ENCODE results near the gene TMPRSS11D. TPM values are rescaled to one million over a fixed set of nuclear protein-coding genes. Genes with fewer than 3 reads are reported as not detected.

Gene TMPRSS11D
- total RNA-seq, 4 donors from 2014 or later: 45.0 to 208 (median 163) TPM

DNA sequence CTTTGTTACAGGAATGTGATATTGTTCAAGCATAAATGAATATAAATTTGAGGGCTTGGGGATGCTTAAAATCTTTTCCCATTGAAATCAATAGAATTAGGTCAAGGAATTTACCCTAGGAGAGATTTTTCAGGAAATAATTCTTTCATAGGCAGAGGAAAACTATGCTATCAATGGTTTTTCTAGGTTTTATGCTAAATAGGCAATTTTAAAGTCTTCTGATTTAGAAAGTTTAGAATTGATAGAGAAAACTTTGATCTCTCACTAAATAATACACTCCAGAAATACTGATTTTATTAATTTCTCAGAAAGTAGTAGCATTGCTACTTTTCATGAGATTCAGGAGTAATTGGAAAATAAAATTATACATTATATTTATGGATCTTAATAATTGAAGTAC lies 93.1 kb downstream of the TMPRSS11D start:
- no peaks in the 10 kb centered on the region for H3K36me3 ChIP-seq
- no peak overlapping the region for H3K4me3 ChIP-seq
- no peak for DNase-seq
- intact Hi-C loops (cut with DNase I): no loop called here
- no peaks in the 10 kb centered on the region for H3K4me1 ChIP-seq
- TF ChIP-seq, protein P1, sequence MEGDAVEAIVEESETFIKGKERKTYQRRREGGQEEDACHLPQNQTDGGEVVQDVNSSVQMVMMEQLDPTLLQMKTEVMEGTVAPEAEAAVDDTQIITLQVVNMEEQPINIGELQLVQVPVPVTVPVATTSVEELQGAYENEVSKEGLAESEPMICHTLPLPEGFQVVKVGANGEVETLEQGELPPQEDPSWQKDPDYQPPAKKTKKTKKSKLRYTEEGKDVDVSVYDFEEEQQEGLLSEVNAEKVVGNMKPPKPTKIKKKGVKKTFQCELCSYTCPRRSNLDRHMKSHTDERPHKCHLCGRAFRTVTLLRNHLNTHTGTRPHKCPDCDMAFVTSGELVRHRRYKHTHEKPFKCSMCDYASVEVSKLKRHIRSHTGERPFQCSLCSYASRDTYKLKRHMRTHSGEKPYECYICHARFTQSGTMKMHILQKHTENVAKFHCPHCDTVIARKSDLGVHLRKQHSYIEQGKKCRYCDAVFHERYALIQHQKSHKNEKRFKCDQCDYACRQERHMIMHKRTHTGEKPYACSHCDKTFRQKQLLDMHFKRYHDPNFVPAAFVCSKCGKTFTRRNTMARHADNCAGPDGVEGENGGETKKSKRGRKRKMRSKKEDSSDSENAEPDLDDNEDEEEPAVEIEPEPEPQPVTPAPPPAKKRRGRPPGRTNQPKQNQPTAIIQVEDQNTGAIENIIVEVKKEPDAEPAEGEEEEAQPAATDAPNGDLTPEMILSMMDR (IDR thresholded peaks at IDR 0.05): no peak
- TF ChIP-seq POLR2A (IDR thresholded peaks at IDR 0.05): no peak
- H3K27ac ChIP-seq: no peak overlapping the region
- H3K27me3 ChIP-seq: no peaks in the 10 kb centered on the region
- no peaks in the 10 kb centered on the region for H3K9me3 ChIP-seq

- DNase-seq: no peak
- Histone ChIP-seq H3K4me3 (no peak overlapping the region), H3K27me3 (no peaks in the 10 kb centered on the region), H3K36me3 (no peaks in the 10 kb centered on the region), H3K4me1 (no peaks in the 10 kb centered on the region), H3K9me3 (no peaks in the 10 kb centered on the region), H3K27ac (no peak overlapping the region)
- TF ChIP-seq, protein P1 (IDR thresholded peaks at IDR 0.05): no peak
- TF ChIP-seq POLR2A (IDR thresholded peaks at IDR 0.05): no peak
- WGBS, 2 donors: 98% methylated on average over 2 of the region's 2 CpGs
- intact Hi-C loops (cut with DNase I): no loop called here
Measured at GRCh38 chr4:67787311-67787710, 96.5 kb downstream of the TMPRSS11D start.

GRCh38 chr4:67785528-67785927 lies 98.3 kb downstream of the TMPRSS11D start:
- intact Hi-C loops (cut with DNase I): no loop called here
- DNase-seq: no peak
- no peak for TF ChIP-seq POLR2A (IDR thresholded peaks at IDR 0.05)
- TF ChIP-seq, protein P1 (IDR thresholded peaks at IDR 0.05): no peak
- H3K4me1 ChIP-seq: peaks cover 0 to 3% (median 0%) of the 10 kb centered on the region in 3 donors
- WGBS, 2 donors: 70 to 78% methylated on average over 2 of the region's 2 CpGs
- no peak overlapping the region for H3K4me3 ChIP-seq
- no peaks in the 10 kb centered on the region for H3K9me3 ChIP-seq
- H3K27me3 ChIP-seq: no peaks in the 10 kb centered on the region
- H3K36me3 ChIP-seq: no peaks in the 10 kb centered on the region
- H3K27ac ChIP-seq: no peak overlapping the region

DNA sequence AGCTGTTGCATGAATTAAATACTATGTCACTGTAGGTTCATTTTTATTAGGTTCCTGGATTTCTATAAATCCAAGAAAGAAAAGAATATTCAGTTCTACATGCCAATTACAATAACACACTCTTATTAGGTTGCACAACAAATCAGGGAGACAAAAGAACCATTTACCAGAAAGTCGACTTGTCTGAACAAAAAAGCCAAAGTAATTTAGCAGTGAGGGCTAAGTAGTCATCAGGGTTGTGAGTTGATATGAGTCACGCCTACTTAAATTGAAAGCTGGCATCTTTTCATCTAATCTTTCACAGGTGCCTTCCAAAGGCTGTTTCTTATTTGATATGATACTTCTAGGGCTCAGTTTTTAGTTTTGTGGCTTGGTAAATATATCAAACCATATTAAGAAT lies 104.2 kb downstream of the TMPRSS11D start:
- 35 to 47% methylated on average over 2 of the region's 2 CpGs for WGBS, 2 donors
- no peaks in the 10 kb centered on the region for H3K27me3 ChIP-seq
- peak overlapping the region in 1 of 4 donors; percentile 34 for H3K27ac ChIP-seq
- H3K4me1 ChIP-seq: peaks cover 0 to 36% (median 6%) of the 10 kb centered on the region in 3 donors
- H3K36me3 ChIP-seq: no peaks in the 10 kb centered on the region
- intact Hi-C loops (cut with DNase I): no loop called here
- no peak overlapping the region for H3K4me3 ChIP-seq
- DNase-seq: no peak
- TF ChIP-seq, protein P1 (IDR thresholded peaks at IDR 0.05): no peak
- TF ChIP-seq POLR2A (IDR thresholded peaks at IDR 0.05): no peak
- H3K9me3 ChIP-seq: no peaks in the 10 kb centered on the region

DNA sequence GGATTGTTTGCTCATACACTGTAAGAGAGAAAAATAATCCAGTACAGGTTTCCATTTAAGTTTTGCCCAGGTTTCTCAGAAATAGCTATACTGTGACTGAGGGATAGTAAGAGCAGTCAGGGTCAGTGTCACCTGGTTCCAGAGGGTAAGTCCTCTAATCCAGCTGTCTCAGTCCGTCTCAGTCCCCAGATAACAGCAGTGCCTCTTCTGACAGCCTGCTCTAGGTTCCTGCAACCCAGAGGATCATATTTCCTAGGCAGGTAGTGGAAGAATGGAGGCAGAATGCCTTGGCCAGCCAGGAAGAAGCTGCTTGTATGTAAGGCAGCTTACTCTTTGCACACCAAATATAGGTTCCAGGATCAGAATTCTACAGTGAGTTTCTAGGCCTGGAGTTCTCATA lies 107.1 kb downstream of the TMPRSS11D start:
- H3K27me3 ChIP-seq: no peaks in the 10 kb centered on the region
- 50% methylated on average over 1 of the region's 1 CpG; no CpG with 5 or more reads in 1 of the 2 donors for WGBS, 2 donors
- H3K27ac ChIP-seq: no peak overlapping the region
- no peak overlapping the region for H3K4me3 ChIP-seq
- H3K36me3 ChIP-seq: no peaks in the 10 kb centered on the region
- no peak for TF ChIP-seq POLR2A (IDR thresholded peaks at IDR 0.05)
- TF ChIP-seq, protein P1 (IDR thresholded peaks at IDR 0.05): no peak
- peaks cover 0 to 36% (median 6%) of the 10 kb centered on the region in 3 donors for H3K4me1 ChIP-seq
- intact Hi-C loops (cut with DNase I): no loop called here
- no peak for DNase-seq
- H3K9me3 ChIP-seq: no peaks in the 10 kb centered on the region

Other genes starting within 250 kb of the TMPRSS11D start
- 100 to 1,000 TPM in 1 of 4 donors, 10 to 100 TPM in 3; 51.5 to 103 (median 87.8) TPM for gene UBA6, start 182.8 kb downstream of the TMPRSS11D start, total RNA-seq
- gene GNRHR, start 129.6 kb downstream of the TMPRSS11D start, total RNA-seq: 1 to 10 TPM in 1 of 4 donors, under 1 TPM in 3; 0.19 to 1.2 (median 0.51) TPM
- 100 to 1,000 TPM in 2 of 4 donors, 10 to 100 TPM in 2; 36.6 to 153 (median 93.2) TPM for gene TMPRSS11A, start 79.5 kb upstream of the TMPRSS11D start, total RNA-seq
- 10 to 100 TPM; 12.6 to 49.6 (median 19.0) TPM for gene TMPRSS11F, start 245.9 kb upstream of the TMPRSS11D start, total RNA-seq

Measured in esophagus squamous epithelium (tissue), 5 donors.